ENCODE data around the gene ANKEF1. TPM values are rescaled to one million over a fixed set of nuclear protein-coding genes. Genes with fewer than 3 reads are reported as not detected.

Gene ANKEF1
- total RNA-seq, 4 donors from 2014 or later: 0.62 to 1.4 (median 1.0) TPM

DNA sequence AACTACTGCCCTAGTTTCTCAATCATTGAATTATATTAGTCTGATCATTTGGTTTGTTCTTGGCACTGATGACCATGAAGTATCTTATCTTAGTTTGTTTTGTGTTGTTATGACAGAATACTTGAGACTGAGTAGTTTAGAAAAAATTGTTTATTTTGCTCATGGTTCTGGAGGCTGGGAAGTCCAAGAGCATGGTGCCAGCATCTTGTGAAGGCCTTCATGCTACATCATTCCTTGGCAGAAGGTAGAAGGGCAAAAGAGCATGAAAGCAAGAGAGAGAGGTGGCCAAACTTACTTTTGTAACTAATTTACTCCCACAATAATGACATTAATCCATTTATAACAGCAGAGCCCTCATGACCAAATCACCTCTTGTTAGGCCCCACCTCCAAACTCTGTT, 40.1 kb upstream of the ANKEF1 start:
- Histone ChIP-seq H3K9me3 (no peaks in the 10 kb centered on the region), H3K4me1 (no peaks in the 10 kb centered on the region), H3K4me3 (no peak overlapping the region), H3K36me3 (no peaks in the 10 kb centered on the region), H3K27me3 (no peaks in the 10 kb centered on the region), H3K27ac (no peak overlapping the region)
- in situ Hi-C loops (cut with MboI; ENCODE audit: low sequenced_read_pairs in 4 of 4) (loop anchor here in 2 of 4 donors (25.0 kb wide), 1 partner anchor 1543 kb away; no protein-coding TSS in a partner anchor), intact Hi-C loops (cut with DNase I; ENCODE audit: low total_unique reads) (no loop called here)
- ATAC-seq (no peak), DNase-seq (no peak)
- TF ChIP-seq POLR2A (IDR thresholded peaks at IDR 0.05): no peak
- TF ChIP-seq, protein P1, sequence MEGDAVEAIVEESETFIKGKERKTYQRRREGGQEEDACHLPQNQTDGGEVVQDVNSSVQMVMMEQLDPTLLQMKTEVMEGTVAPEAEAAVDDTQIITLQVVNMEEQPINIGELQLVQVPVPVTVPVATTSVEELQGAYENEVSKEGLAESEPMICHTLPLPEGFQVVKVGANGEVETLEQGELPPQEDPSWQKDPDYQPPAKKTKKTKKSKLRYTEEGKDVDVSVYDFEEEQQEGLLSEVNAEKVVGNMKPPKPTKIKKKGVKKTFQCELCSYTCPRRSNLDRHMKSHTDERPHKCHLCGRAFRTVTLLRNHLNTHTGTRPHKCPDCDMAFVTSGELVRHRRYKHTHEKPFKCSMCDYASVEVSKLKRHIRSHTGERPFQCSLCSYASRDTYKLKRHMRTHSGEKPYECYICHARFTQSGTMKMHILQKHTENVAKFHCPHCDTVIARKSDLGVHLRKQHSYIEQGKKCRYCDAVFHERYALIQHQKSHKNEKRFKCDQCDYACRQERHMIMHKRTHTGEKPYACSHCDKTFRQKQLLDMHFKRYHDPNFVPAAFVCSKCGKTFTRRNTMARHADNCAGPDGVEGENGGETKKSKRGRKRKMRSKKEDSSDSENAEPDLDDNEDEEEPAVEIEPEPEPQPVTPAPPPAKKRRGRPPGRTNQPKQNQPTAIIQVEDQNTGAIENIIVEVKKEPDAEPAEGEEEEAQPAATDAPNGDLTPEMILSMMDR (IDR thresholded peaks at IDR 0.05 in 4 of 5, conservative IDR thresholded peaks at IDR 0.05 in 1 of 5): no peak

GRCh38 chr20:9995510-9996272, 39.1 kb upstream of the ANKEF1 start:
- Histone ChIP-seq H3K36me3 (no peaks in the 10 kb centered on the region), H3K27ac (no peak overlapping the region), H3K9me3 (no peaks in the 10 kb centered on the region), H3K27me3 (no peaks in the 10 kb centered on the region), H3K4me3 (no peak overlapping the region), H3K4me1 (no peaks in the 10 kb centered on the region)
- no peak for TF ChIP-seq POLR2A (IDR thresholded peaks at IDR 0.05)
- TF ChIP-seq, protein P1 (IDR thresholded peaks at IDR 0.05 in 4 of 5, conservative IDR thresholded peaks at IDR 0.05 in 1 of 5): no peak
- in situ Hi-C loops (cut with MboI; ENCODE audit: low sequenced_read_pairs in 4 of 4) (loop anchor here in 2 of 4 donors (25.0 kb wide), 1 partner anchor 1542 kb away; no protein-coding TSS in a partner anchor), intact Hi-C loops (cut with DNase I; ENCODE audit: low total_unique reads) (no loop called here)
- no peak for DNase-seq
- no peak for ATAC-seq

DNA sequence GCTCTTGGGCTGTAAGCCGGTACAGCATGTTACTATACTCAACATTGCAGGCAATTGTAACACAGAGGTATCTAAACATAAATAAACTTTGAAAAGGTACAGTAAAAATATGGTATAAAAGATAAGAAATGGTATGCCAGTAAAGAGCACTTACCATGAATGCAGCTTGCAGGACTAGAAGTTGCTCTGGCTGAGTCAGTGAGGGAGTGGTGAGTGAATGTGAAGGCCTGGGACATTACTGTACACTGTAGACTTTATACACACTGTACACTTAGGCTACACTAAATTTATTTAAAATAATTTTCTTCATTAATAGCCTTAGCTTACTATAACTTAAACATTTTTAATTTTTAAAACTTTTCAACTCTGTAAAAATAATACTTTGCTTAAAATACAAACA, 37.8 kb upstream of the ANKEF1 start:
- in situ Hi-C loops (cut with MboI; ENCODE audit: low sequenced_read_pairs in 4 of 4) (loop anchor here in 2 of 4 donors (25.0 kb wide), 1 partner anchor 1540 kb away; no protein-coding TSS in a partner anchor), intact Hi-C loops (cut with DNase I; ENCODE audit: low total_unique reads) (no loop called here)
- no peaks in the 10 kb centered on the region for H3K27me3 ChIP-seq
- no peak for TF ChIP-seq POLR2A (IDR thresholded peaks at IDR 0.05)
- TF ChIP-seq, protein P1 (IDR thresholded peaks at IDR 0.05 in 4 of 5, conservative IDR thresholded peaks at IDR 0.05 in 1 of 5): no peak
- no peak for DNase-seq
- no peak overlapping the region for H3K27ac ChIP-seq
- no peaks in the 10 kb centered on the region for H3K4me1 ChIP-seq
- ATAC-seq: no peak
- H3K4me3 ChIP-seq: no peak overlapping the region
- no peaks in the 10 kb centered on the region for H3K9me3 ChIP-seq
- no peaks in the 10 kb centered on the region for H3K36me3 ChIP-seq

- Histone ChIP-seq H3K4me3 (no peak overlapping the region), H3K27ac (no peak overlapping the region), H3K9me3 (no peaks in the 10 kb centered on the region), H3K36me3 (no peaks in the 10 kb centered on the region), H3K27me3 (no peaks in the 10 kb centered on the region), H3K4me1 (no peaks in the 10 kb centered on the region)
- ATAC-seq: peak in 1 of 2 donors; percentile 27
- DNase-seq: peak in 1 of 2 donors; percentile 18
- no peak for TF ChIP-seq POLR2A (IDR thresholded peaks at IDR 0.05)
- TF ChIP-seq, protein P1 (IDR thresholded peaks at IDR 0.05 in 4 of 5, conservative IDR thresholded peaks at IDR 0.05 in 1 of 5): no peak
- intact Hi-C loops (cut with DNase I; ENCODE audit: low total_unique reads): no loop called here
- in situ Hi-C loops (cut with MboI; ENCODE audit: low sequenced_read_pairs in 4 of 4): loop anchor here in 2 of 4 donors (25.0 kb wide), 1 partner anchor 1538 kb away; no protein-coding TSS in a partner anchor
Observed at GRCh38 chr20:9999645-10000044, 35.1 kb upstream of the ANKEF1 start.
